Measurements from ENCODE around the gene PRKD2. TPM values are rescaled to one million over a fixed set of nuclear protein-coding genes. Genes with fewer than 3 reads are reported as not detected.

The PRKD2 gene
- total RNA-seq, 2 experiments from 2014 or later = 166 to 173 TPM

DNA sequence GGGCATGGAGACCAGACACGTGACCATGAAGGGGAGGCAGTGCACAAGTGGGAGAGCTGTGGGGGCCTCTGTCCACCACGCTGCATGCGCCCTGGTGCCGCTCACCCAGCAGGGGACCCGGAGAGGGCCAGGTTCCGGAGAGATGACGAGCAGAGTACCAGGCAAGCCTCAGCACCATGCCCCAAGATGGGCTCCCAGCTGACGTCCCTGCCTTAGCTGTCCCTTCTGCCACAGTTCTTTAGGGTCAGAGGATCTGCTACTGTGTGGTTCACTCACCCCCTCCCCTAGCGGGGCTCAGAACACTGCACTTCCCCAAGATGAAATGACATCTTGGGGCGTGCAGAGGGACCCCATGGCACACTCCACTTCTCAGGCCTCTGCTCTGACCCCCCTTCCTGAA, 9.6 kb upstream of the PRKD2 start:
- Mint-ChIP-seq H3K9me3 (no peaks in the 10 kb centered on the region), H3K27ac (no peak overlapping the region), H3K4me3 (no peak overlapping the region), H3K27me3 (no peaks in the 10 kb centered on the region), H3K4me1 (peaks cover 29% of the 10 kb centered on the region), H3K36me3 (peaks cover 24% of the 10 kb centered on the region)
- ATAC-seq (ENCODE audit: low read depth) (no peak), DNase-seq (no peak)
- POLR2A ChIA-PET = interaction anchor here (1.0 kb wide), 1 partner anchor 12 kb away, joined by 3 read pairs; no protein-coding TSS in a partner anchor

DNA sequence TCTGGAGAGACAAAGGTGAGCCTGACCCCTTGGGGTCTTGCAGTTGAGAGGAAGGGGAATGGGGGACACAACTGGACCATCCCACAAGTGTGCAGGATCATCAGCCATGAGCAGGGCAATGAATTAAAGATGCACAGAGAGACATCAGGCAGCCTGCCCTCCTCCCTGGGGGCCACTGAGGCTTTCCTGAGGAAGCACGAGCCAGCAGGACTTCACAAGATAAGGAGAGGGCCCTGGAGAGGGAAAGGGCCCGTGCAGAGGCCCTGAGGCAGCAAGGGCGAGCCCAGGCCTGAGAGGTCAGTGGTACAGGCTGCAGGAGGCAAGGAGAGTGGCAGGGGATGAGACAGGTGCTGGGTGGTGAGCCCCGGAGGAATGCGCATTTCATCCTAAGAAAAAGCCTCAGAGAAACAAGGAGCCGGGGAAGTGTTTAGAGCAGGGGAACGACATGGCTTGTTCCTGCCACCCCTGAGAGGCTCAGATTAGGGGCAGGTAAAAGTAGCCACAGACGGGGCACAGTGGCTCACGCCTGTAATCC, 9.0 kb upstream of the PRKD2 start:
- Mint-ChIP-seq H3K27ac (no peak overlapping the region), H3K4me1 (peaks cover 29% of the 10 kb centered on the region), H3K9me3 (no peaks in the 10 kb centered on the region), H3K36me3 (peaks cover 25% of the 10 kb centered on the region), H3K27me3 (no peaks in the 10 kb centered on the region), H3K4me3 (no peak overlapping the region)
- ATAC-seq (ENCODE audit: low read depth) (no peak), DNase-seq (no peak)
- POLR2A ChIA-PET = interaction anchor here (1.0 to 3.4 kb wide), 2 partner anchors 11 to 12 kb away, joined by 3 to 19 read pairs; no protein-coding TSS in a partner anchor

DNA sequence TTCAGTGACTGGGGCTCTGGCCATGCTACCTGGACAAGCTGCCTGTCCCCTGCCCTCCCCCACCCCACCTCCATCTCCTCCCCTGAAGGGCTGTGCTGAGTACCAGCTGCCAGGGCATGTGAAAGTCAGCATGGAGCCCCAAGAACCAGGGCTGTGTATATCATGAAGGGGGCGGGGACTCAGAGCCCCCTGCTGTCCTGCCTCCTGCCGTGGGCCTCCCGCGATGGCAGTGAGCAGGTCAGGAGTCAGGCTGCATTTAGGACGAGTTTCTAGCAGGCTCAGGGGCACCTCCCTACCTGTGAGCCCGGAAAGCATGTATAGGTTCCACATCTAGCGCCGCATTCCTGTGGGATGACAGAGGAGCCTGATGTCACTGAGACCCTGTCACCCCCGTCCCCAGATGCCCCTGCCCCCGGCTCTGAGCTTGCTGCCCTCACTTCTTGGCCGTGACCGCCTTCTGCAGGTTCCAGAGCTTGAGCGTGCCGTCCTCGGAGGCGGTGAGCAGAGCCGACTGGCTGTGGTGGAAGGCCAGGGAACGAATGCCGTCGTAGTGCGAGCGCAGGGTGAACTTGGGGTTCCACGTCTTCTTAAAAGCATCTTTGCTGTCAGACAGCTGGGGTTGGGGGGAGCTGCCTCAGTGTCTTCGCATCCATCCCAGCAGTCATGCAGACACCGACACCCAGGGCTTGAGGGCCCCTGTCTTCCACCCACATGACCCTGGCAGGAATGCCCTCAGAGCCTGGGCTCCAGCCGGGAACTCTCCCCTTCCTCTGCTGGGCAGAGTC, 8.3 kb upstream of the PRKD2 start:
- Mint-ChIP-seq H3K36me3 (peaks cover 29% of the 10 kb centered on the region), H3K9me3 (no peaks in the 10 kb centered on the region), H3K4me1 (peaks cover 31% of the 10 kb centered on the region), H3K27ac (no peak overlapping the region), H3K27me3 (no peaks in the 10 kb centered on the region), H3K4me3 (no peak overlapping the region)
- DNase-seq (no peak), ATAC-seq (ENCODE audit: low read depth) (no peak)
- POLR2A ChIA-PET = interaction anchor here (0.6 to 3.4 kb wide), 2 partner anchors 11 to 202 kb away, joined by 4 to 19 read pairs; no protein-coding TSS in a partner anchor

DNA sequence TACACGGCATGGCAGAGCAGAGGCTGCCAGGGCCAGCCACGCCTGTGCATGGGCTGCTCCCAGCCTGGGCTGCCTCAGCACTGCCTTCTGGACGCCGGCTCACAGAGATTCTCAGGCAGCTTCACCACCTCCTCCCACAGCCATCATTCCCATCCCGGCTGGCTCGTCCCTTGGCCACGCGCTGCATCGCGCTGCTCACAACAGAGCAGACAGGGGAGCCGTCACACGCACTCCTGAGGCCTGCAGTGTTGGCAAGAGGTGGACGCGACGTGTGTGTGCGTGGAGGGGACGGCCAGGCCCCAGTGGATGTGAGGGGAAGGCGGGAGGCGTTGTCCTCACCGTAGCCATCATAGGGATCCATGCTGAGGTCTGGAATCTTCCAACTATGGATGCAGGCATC, 7.6 kb upstream of the PRKD2 start:
- H3K27ac Mint-ChIP-seq = no peak overlapping the region
- POLR2A ChIA-PET = interaction anchor here (0.7 to 3.4 kb wide), 2 partner anchors 10 to 201 kb away, joined by 4 to 19 read pairs; no protein-coding TSS in a partner anchor
- no peak overlapping the region for H3K4me3 Mint-ChIP-seq
- peaks cover 27% of the 10 kb centered on the region for H3K36me3 Mint-ChIP-seq
- ATAC-seq (ENCODE audit: low read depth) (no peak), DNase-seq (no peak)
- H3K4me1 Mint-ChIP-seq = peaks cover 32% of the 10 kb centered on the region
- no peaks in the 10 kb centered on the region for H3K27me3 Mint-ChIP-seq
- H3K9me3 Mint-ChIP-seq = no peaks in the 10 kb centered on the region

DNA sequence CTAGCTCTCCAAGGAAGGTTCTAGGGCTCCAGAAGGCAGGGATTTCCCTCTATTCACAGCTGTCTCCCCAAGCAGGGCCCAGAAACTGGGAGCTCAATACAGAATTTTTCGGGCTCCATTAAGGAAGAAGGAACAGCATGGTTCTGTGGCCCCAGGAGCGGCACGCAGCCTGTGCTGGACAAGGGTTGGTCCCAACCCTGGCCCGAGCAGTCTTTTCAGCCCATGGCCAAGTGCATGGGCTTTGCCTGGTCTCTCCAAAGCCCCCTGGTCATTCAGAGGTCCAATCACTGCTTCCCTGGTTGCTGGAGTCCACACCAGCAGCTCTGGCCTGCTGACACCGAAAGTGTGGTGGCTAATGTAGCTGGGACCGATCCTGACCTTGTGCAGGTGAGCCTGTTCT, 6.6 kb upstream of the PRKD2 start:
- H3K9me3 Mint-ChIP-seq = no peaks in the 10 kb centered on the region

DNA sequence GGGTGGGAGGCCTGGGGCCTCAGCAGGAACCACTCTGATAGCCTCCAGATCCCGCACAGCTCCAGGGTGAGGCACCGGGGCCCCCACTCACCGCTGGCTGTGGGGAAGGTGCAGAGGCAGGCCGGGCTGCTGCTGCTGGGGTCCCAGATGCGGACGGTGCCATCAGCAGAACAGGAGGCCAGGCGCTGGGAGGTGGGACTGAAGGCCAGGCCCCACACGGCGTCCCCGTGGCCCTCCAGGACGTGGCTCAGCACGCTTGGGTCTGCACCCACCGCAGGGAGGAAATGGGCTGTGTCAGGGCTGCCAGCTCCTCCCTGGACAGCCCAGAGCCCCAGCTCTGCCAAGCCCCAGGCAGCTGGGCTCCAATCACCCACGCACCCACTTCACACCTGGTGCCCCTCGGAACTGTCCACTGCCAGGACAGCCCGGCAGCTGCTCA, 6.1 kb upstream of the PRKD2 start:
- Mint-ChIP-seq H3K27ac (no peak overlapping the region), H3K27me3 (no peaks in the 10 kb centered on the region)
- ATAC-seq (ENCODE audit: low read depth) = no peak

More for the DNA sequence above, 6.6 kb upstream of the PRKD2 start:
- Mint-ChIP-seq H3K27ac (no peak overlapping the region), H3K4me1 (peaks cover 34% of the 10 kb centered on the region), H3K4me3 (no peak overlapping the region), H3K36me3 (peaks cover 23% of the 10 kb centered on the region), H3K27me3 (no peaks in the 10 kb centered on the region)
- ATAC-seq (ENCODE audit: low read depth) (no peak), DNase-seq (no peak)
- POLR2A ChIA-PET = interaction anchor here (0.7 to 3.4 kb wide), 3 partner anchors 9 to 36 kb away, joined by 3 to 19 read pairs (median 7); no protein-coding TSS in a partner anchor

DNA sequence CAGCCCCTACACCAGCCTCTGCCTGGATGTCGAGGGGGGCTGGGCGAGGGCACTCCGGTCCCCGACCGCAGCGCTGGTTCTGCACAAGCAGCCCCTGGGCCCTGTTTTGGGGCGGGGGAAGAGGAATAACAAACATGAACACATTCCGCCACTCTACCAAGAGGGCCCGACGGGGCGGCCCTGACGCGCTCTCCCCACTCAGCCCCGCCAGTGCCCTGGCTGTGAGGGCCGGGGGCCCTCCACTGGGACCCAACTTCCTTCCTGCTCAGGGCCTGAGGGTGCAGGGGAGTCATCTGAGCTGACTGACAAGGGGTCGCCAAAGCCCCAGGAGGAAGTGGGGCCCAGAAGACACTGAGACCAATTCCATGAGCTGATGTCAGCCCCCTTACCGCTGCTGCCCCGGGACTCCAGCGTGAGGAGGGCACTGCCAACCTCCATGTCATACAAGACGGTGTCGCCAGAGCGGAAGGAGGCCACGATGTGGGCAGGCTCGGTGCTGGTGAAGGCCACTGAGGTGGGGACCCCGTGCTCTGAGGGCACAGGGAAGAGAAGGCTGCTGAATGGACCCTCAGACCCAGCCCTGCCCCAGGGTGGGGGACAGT, 5.6 kb upstream of the PRKD2 start:
- DNase-seq (no peak), ATAC-seq (ENCODE audit: low read depth) (no peak)
- Mint-ChIP-seq H3K4me3 (peak overlapping the region; percentile 30), H3K4me1 (peaks cover 39% of the 10 kb centered on the region), H3K27me3 (no peaks in the 10 kb centered on the region), H3K9me3 (no peaks in the 10 kb centered on the region), H3K36me3 (peaks cover 22% of the 10 kb centered on the region), H3K27ac (peak overlapping the region; percentile 77)
- POLR2A ChIA-PET = interaction anchor here (0.7 to 3.4 kb wide), 3 partner anchors 8 to 35 kb away, joined by 3 to 19 read pairs (median 7); no protein-coding TSS in a partner anchor

More for the DNA sequence above, 6.1 kb upstream of the PRKD2 start:
- no peaks in the 10 kb centered on the region for H3K9me3 Mint-ChIP-seq
- H3K4me3 Mint-ChIP-seq = no peak overlapping the region
- peaks cover 22% of the 10 kb centered on the region for H3K36me3 Mint-ChIP-seq
- DNase-seq = no peak
- POLR2A ChIA-PET = interaction anchor here (0.7 to 3.4 kb wide), 3 partner anchors 9 to 35 kb away, joined by 3 to 19 read pairs (median 7); no protein-coding TSS in a partner anchor
- H3K4me1 Mint-ChIP-seq = peaks cover 37% of the 10 kb centered on the region

DNA sequence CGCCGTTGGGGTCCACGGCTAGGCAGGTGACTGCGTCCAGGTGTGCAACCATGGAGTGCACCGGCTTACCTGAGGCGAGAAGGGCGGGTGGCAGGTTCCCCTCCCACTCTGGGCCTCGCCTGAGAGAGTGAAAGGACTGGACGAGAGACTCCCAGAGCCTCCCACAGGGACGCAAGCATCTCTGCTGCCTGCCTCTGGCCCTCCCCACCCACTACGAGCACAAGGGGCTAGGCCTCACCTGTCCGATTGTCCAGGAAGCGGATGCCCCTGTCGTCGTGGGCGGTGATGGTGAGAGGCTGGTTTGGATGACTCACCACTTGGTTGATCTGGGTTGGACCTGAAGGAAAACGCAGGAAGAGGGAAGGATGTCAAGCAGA, 5.1 kb upstream of the PRKD2 start:
- Mint-ChIP-seq H3K4me3 (no peak overlapping the region), H3K4me1 (peaks cover 38% of the 10 kb centered on the region), H3K9me3 (no peaks in the 10 kb centered on the region), H3K27ac (no peak overlapping the region), H3K36me3 (peaks cover 19% of the 10 kb centered on the region), H3K27me3 (no peaks in the 10 kb centered on the region)
- POLR2A ChIA-PET = interaction anchor here (1.5 kb wide), 1 partner anchor 18 kb away, joined by 7 read pairs; no protein-coding TSS in a partner anchor
- no peak for DNase-seq
- ATAC-seq (ENCODE audit: low read depth) = no peak

DNA sequence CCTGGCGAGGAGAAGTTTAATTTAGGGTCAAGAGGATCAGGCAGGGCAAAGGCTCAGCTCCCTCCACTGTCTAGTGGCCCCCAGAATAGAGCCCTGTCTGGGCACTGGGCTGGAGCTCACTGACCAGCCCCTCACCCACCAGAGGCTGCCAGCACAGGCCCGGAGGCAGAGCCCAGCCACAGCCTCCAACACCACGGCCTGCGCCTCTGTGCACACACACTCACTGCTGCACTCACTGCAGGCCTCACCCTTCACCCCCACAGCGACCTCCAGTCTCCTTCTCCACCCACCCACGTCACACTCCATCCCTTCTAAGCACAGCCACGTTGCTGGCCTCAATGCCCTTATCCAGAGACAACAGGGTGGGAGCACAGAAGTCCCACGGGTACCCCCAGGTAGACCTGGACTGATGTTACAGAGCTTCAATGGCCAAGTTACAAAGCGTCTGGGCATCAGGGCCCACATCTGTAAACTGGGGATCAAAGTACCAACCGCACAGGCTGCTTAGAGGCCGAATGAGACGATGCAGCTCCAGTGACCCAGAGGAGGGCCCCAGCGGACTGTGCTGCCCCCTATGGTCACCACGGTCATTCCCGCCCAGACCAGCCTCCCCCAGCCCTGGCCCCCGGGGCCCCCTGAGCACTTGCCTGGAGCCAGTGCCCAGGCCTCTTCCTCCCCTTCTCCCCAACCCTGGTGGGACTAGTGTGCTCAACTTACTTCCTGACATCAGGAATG, 4.5 kb upstream of the PRKD2 start:
- Mint-ChIP-seq H3K4me1 (peaks cover 38% of the 10 kb centered on the region), H3K27me3 (no peaks in the 10 kb centered on the region), H3K9me3 (no peaks in the 10 kb centered on the region), H3K27ac (no peak overlapping the region), H3K36me3 (peaks cover 17% of the 10 kb centered on the region), H3K4me3 (no peak overlapping the region)
- POLR2A ChIA-PET = no interaction called here
- DNase-seq (no peak), ATAC-seq (ENCODE audit: low read depth) (no peak)

DNA sequence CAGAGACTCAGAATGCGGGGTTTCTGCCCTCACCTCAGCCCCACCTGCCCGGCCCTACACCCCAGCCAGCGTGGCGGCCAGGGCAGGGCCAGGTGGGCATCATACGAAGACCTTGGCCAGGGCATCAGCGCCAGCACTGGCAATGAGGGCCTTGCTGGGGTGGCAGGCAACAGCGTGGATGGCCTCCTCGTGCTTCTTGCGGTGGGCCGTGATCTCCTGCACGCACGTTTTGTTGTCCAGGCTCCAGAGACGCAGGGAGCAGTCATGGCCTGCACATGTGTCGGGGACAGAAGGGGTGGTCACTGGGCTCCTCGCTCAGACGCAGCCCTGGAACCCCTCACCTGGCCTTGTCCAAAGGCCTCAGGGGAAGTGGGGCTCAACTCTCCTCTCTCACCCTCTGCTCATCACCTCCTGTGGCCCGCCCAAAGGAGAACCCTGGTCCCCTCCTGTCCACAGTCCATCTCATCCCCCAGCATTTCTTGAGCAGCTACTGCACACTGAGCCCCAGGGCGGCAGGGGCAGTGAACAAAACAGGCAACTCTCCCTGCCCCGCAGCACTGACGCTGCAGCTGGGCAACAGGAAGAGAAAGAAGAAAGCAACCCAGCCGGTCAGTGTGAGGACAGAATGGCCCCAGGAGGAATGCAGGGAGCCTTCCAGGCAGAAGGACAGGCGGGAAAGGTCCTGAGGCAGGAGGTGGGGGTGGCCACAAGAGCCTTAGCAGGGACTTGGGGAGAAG, 3.8 kb upstream of the PRKD2 start:
- Mint-ChIP-seq H3K9me3 (no peaks in the 10 kb centered on the region), H3K27ac (peak overlapping the region; percentile 58), H3K4me1 (peaks cover 36% of the 10 kb centered on the region), H3K4me3 (no peak overlapping the region), H3K27me3 (no peaks in the 10 kb centered on the region), H3K36me3 (peaks cover 24% of the 10 kb centered on the region)
- ATAC-seq (ENCODE audit: low read depth) (no peak), DNase-seq (no peak)
- POLR2A ChIA-PET = no interaction called here

DNA sequence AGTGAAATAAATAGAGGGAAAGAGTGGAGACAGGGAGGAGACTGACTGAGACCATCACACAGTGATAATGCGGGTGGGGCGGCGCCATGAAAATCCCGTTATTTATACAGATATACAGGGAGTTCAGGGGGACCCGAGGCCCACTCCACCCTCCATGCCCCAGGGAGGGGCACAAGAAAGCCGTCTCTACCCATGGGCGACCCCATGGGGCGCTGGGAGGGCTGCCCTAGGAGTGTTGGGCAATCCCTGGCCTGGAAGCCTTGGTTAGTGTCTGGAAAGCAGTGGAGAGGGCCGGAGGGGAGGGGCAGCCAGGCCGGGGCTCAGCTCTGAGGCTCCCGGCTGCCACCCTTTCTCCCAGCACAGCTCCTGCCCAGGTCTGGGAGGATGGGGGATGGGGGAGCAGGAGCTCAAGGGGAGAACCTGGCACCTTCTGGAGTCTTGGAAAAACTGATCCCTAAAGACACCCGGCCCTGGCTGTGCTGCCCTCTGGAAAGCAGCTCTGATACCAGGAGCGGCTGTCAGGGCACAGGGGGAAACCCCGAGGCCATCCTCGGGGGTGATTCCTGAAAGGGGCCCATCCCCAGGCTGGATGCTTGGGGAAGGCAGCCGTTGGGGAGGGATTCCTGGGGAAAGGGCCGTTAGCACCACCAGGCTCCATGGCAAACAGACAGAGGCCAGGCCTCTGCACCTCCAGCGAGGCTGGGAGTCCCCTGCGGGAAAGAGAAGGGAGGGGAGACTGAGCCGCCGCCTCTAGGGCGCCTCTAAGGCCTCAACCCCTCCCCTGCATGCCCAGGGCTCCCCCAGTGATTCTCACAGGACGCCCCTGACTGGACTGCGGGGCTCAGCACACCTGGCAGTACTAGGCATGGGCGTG, 3.0 kb upstream of the PRKD2 start:
- Mint-ChIP-seq H3K27ac (no peak overlapping the region), H3K36me3 (peaks cover 30% of the 10 kb centered on the region), H3K27me3 (no peaks in the 10 kb centered on the region), H3K9me3 (no peaks in the 10 kb centered on the region), H3K4me3 (no peak overlapping the region), H3K4me1 (peaks cover 36% of the 10 kb centered on the region)
- POLR2A ChIA-PET = no interaction called here
- ATAC-seq (ENCODE audit: low read depth) (no peak), DNase-seq (no peak)

All from activated naive CD8-positive, alpha-beta T cell treated with anti-CD3 and anti-CD28 coated beads, Interleukin-2, amount 10 ng/mL, durations not matched to agents 7 days and 5 days (primary cell).